SU-DHL-6 (cell line): Measurements from ENCODE around the gene C2orf49.

Experiments
- H2AFZ ChIP-seq: fragments of 200-600 bp; sonication (generic); 2 replicates; pipeline ENCODE4 v1.6.1; 2014; ENCODE audit warnings: low read depth, mild to moderate bottlenecking, moderate library complexity, mixed read lengths, antibody characterized with exemption, low read length; ENCODE audit not compliant: severe bottlenecking
- H3F3A ChIP-seq: fragments of 200-600 bp; shearing (Covaris generic); 2 replicates; pipeline ENCODE4 v1.6.0; 2016; ENCODE audit warnings: antibody characterized with exemption, mild to moderate bottlenecking; ENCODE audit not compliant: insufficient read depth
- H3K27ac ChIP-seq: fragments of 200-600 bp; sonication (generic); 2 replicates; pipeline ENCODE4 v1.5.1; 2016; ENCODE audit warnings: low read depth, mild to moderate bottlenecking, low read length, moderate library complexity, mixed read lengths
- H3K27me3 ChIP-seq: fragments of 200-600 bp; sonication (generic), shearing (Covaris generic); 2 replicates; pipeline ENCODE4 v1.6.0; 2014; ENCODE audit warnings: mild to moderate bottlenecking, low read length
- H3K36me3 ChIP-seq: fragments of 200-600 bp; sonication (generic); 2 replicates; pipeline ENCODE4 v1.6.1; 2014; ENCODE audit warnings: mild to moderate bottlenecking, low read length, mixed read lengths
- H3K4me2 ChIP-seq: fragments of 300-600, 200-600 bp; shearing (Covaris generic), sonication (generic); 2 replicates; pipeline ENCODE4 v1.6.0; 2014; ENCODE audit warnings: low read length, low read depth, mild to moderate bottlenecking; ENCODE audit not compliant: poor library complexity, severe bottlenecking
- H3K4me3 ChIP-seq: fragments of 200-600 bp; sonication (generic); 2 replicates; pipeline ENCODE4 v1.5.1; 2014; ENCODE audit warnings: antibody characterized with exemption, low read length, mild to moderate bottlenecking, mixed read lengths; ENCODE audit not compliant: insufficient read depth, poor library complexity, severe bottlenecking
- H3K79me2 ChIP-seq: fragments of 200-600 bp; sonication (generic); 2 replicates; pipeline ENCODE4 v1.6.1; 2014; ENCODE audit warnings: mild to moderate bottlenecking, low read length, moderate library complexity; ENCODE audit not compliant: insufficient read depth
- H3K9ac ChIP-seq: fragments of 200-600 bp; sonication (generic); 2 replicates; pipeline ENCODE4 v1.7.0; 2014; ENCODE audit warnings: mild to moderate bottlenecking, low read length
- H3K9me2 ChIP-seq: fragments of 200-600 bp; sonication (generic); replicated peaks from 2 replicates; pipeline ENCODE4 v1.6.1; 2014; ENCODE audit warnings: low read length; ENCODE audit not compliant: insufficient read depth
- H3K9me3 ChIP-seq: fragments of 200-600 bp; sonication (generic); 2 replicates; pipeline ENCODE4 v1.6.1; 2014; ENCODE audit warnings: low read length, mixed read lengths; ENCODE audit not compliant: insufficient read depth
- H4K20me1 ChIP-seq: fragments of 200-600 bp; sonication (generic); 2 replicates; pipeline ENCODE4 v1.6.1; 2014; ENCODE audit warnings: low read depth, mild to moderate bottlenecking, antibody characterized with exemption, low read length, moderate library complexity, mixed read lengths
- EZH2phosphoT487 ChIP-seq: fragments of 200-600 bp; sonication (generic), shearing (Covaris generic); conservative IDR thresholded peaks from 2 replicates; pipeline ENCODE4 v1.6.1; 2018; ENCODE audit warnings: mild to moderate bottlenecking, antibody characterized with exemption, low read length, moderate library complexity, mixed read lengths
- TF ChIP-seq, protein P1 (sequence below): fragments of 200-600 bp; sonication (generic); IDR thresholded peaks from one replicate; pipeline ENCODE4 v1.5.1; 2017; ENCODE audit warnings: antibody characterized with exemption, mild to moderate bottlenecking, low read length, moderate library complexity; ENCODE audit not compliant: insufficient read depth, poor library complexity, severe bottlenecking

Gene C2orf49

DNA sequence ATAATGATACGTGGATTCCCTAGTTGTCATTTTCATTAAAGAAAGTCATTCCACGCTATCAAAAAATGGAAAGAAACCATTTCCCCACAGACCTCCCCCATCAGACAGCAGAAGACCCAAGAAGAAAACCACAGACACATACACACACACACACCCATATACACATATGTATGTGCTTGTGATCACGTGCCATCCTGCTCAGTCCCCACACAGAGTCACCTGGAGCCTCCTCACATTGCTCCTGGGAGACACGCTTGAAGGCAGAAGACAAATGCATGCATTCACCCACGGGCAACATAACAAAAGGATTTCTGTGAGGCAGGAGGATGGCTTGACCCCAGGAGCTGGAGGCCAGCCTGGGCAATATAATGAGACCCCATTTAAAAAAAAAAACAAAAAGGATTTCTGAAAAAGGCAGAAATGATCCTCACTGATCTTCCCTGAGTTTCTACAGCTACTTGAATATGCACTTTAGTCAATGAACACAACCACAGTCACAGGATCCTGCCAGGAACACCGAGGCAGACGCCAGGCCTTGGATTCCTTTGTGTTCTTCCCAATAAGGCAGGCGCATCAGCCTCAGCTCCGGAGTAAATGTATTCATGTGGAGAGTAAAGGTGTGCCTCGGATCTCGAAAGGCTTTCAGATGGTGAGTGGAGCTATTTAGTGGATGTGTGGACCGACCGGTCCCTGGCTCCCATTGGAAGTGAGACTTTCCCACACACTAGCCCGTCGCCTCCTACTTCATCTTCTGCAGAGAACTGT lies 28.8 kb upstream of the C2orf49 start:
- H3K27ac ChIP-seq: no peak overlapping the region
- H3K9me2 ChIP-seq: no peaks in the 10 kb centered on the region
- H2AFZ ChIP-seq: no peak overlapping the region
- TF ChIP-seq EZH2phosphoT487: no peak
- TF ChIP-seq, protein P1, sequence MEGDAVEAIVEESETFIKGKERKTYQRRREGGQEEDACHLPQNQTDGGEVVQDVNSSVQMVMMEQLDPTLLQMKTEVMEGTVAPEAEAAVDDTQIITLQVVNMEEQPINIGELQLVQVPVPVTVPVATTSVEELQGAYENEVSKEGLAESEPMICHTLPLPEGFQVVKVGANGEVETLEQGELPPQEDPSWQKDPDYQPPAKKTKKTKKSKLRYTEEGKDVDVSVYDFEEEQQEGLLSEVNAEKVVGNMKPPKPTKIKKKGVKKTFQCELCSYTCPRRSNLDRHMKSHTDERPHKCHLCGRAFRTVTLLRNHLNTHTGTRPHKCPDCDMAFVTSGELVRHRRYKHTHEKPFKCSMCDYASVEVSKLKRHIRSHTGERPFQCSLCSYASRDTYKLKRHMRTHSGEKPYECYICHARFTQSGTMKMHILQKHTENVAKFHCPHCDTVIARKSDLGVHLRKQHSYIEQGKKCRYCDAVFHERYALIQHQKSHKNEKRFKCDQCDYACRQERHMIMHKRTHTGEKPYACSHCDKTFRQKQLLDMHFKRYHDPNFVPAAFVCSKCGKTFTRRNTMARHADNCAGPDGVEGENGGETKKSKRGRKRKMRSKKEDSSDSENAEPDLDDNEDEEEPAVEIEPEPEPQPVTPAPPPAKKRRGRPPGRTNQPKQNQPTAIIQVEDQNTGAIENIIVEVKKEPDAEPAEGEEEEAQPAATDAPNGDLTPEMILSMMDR: no peak
- H3F3A ChIP-seq: no peaks in the 10 kb centered on the region
- H3K79me2 ChIP-seq: peaks cover 86% of the 10 kb centered on the region
- H3K9ac ChIP-seq: no peak overlapping the region
- H3K4me2 ChIP-seq: no peak overlapping the region
- peaks cover 6% of the 10 kb centered on the region; the same call in 1 of the 2 replicates for H4K20me1 ChIP-seq
- H3K4me3 ChIP-seq: no peak overlapping the region
- H3K9me3 ChIP-seq: no peaks in the 10 kb centered on the region
- H3K27me3 ChIP-seq: no peaks in the 10 kb centered on the region
- 0 out of 2 replicates have a peak, but pooled peaks cover 3% of the 10 kb centered on the region for H3K36me3 ChIP-seq

DNA sequence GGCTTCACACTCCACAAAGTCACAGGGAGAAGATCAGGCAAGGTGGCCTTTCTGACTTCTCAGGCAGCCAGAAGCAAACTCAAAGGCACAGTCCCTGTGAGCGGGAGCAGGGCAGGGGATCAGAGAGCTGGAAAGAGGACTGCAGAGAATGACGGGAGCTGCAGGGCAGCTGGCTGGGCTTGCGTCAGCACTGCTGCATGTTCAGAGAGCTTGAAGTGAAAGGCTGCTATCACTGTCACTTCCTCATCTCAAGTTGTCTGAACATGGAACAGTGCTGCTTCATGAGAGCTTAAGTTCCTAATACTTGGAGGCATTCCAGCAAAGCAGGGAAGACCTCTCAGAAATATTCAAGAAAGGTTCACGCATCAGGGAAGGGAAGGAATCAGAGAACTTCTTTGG lies 28.2 kb upstream of the C2orf49 start:
- Histone ChIP-seq H3K9me2 (no peaks in the 10 kb centered on the region), H2AFZ (no peak overlapping the region), H3K4me2 (no peak overlapping the region), H3K79me2 (peaks cover 86% of the 10 kb centered on the region), H3F3A (no peaks in the 10 kb centered on the region), H3K36me3 (0 out of 2 replicates have a peak, but pooled peaks cover 3% of the 10 kb centered on the region), H3K27ac (no peak overlapping the region), H4K20me1 (peaks cover 6% of the 10 kb centered on the region; the same call in 1 of the 2 replicates), H3K27me3 (no peaks in the 10 kb centered on the region), H3K4me3 (no peak overlapping the region), H3K9me3 (no peaks in the 10 kb centered on the region), H3K9ac (no peak overlapping the region)
- TF ChIP-seq EZH2phosphoT487: no peak
- TF ChIP-seq, protein P1: no peak

DNA sequence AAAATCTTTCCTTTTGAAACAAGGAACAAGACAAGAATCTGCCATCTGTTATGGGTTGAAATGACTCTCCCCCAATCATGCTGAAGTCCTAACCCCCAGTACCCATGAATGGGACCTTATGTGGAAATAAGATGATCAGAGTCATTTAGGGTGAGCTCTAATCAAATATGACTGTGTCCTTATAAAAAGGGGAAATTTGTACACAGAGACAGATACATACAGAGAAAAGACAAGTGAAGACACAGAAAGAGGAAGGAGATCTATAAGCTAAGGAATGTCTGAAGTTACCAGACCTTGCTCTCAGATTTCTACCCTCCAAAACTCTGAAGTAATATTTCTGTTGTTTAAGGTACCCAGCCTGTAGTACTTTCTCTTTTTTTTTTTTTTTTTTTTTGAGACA lies 23.5 kb upstream of the C2orf49 start:
- no peaks in the 10 kb centered on the region for H3K9me2 ChIP-seq
- no peaks in the 10 kb centered on the region for H3K36me3 ChIP-seq
- no peak overlapping the region for H3K9ac ChIP-seq
- no peaks in the 10 kb centered on the region for H3K9me3 ChIP-seq
- no peaks in the 10 kb centered on the region for H3K27me3 ChIP-seq
- no peaks in the 10 kb centered on the region for H3F3A ChIP-seq
- H4K20me1 ChIP-seq: peaks cover 2% of the 10 kb centered on the region; the same call in 1 of the 2 replicates
- no peak for TF ChIP-seq EZH2phosphoT487
- TF ChIP-seq, protein P1: no peak
- no peak overlapping the region for H3K4me2 ChIP-seq
- peak overlapping the region; percentile 47; the same call in 1 of the 2 replicates for H3K27ac ChIP-seq
- H3K4me3 ChIP-seq: no peak overlapping the region
- peaks cover 99% of the 10 kb centered on the region for H3K79me2 ChIP-seq
- no peak overlapping the region for H2AFZ ChIP-seq
